H54 (cell line): ENCODE results near the gene PAX8.
A peak's percentile ranks its signal among the peaks of the same experiment; 100 is the strongest.

Source experiments
- DNase-seq: peaks from one replicate; pipeline ENCODE4 v3.0.0; 2011; ENCODE audit warnings: low spot score, mixed read lengths; ENCODE audit not compliant: insufficient read length
- FAIRE-seq: peaks from 3 replicates; lab custom pipeline; 2011; peaks lifted over from hg19 to GRCh38; lab: Jason Lieb, UNC
- POLR2A ChIP-seq: IDR thresholded peaks from 2 replicates; pipeline ENCODE4 v1.6.1; 2011; ENCODE audit warnings: low read depth, mild to moderate bottlenecking, low read length

PAX8 gene

GRCh38 chr2:113220970-113221708 lies 57.6 kb downstream of the PAX8 start:
- FAIRE-seq = no peak
- no peak for TF ChIP-seq POLR2A
- DNase-seq = no peak

- FAIRE-seq = no peak
- DNase-seq = peak; percentile 77
- TF ChIP-seq POLR2A = 0 out of 2 replicates have a peak, but pooled peaks have one; percentile 34
Measured at GRCh38 chr2:113219889-113220641, 58.7 kb downstream of the PAX8 start.

- FAIRE-seq = no peak
- no peak for DNase-seq
- TF ChIP-seq POLR2A = no peak
Measured at GRCh38 chr2:113219525-113219888, 59.2 kb downstream of the PAX8 start.

DNA sequence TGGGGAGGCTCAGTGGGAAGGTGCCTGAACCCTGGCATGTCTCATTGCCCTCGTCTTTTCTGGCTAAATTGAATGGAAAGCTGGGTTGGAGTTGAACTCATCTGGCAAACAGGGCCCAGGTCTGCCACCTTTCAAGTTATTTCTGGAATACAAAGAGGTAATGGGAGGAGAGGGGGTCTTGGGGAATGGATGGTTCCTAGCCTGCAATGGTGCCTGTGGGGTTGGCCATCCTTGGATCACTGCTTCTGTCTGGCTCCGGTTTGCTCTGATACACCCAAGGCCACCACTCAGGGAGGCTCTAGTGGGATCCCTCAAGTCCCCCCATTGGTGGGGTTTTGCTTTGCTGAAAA lies 59.7 kb downstream of the PAX8 start:
- FAIRE-seq (no peak), DNase-seq (no peak)
- TF ChIP-seq POLR2A = no peak

DNA sequence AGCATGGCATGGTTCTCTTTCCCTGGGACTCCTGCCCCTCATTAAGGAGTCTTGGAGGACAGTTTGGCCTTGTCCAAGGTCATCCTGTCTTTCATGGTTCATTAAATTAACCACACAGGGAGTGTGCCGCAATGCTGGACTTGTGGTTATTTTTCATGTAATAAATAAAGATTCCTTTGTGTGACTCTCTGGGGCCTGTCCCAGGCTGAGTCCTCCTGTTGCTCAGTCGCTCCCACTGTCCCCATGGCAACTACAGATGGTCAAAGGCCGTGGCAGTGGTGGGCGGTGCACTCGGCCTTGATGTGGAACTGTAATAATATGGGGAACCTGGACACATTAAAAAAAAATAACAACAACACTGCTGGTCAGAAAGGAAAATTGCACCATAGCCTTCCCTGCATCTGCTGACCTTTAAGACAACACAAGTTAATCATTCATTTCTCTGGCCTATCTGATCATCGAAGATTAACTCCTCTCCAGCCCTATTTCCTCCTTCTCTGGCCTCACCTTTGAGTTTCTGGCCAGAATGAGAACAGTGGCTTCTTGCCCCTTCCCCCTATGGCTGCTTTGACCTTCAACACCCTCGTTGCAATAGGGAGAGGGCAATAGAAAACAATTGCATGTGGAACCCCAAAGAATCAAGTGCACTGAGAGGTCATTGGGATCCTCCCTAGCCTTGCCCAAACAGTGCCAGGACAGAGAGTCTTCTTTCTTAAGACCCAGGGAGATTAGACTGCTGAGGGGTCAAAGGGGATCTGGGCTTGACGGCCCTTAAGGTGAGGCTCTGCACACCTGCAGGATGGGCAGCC lies 60.2 kb downstream of the PAX8 start:
- DNase-seq = no peak
- no peak for TF ChIP-seq POLR2A
- no peak for FAIRE-seq

DNA sequence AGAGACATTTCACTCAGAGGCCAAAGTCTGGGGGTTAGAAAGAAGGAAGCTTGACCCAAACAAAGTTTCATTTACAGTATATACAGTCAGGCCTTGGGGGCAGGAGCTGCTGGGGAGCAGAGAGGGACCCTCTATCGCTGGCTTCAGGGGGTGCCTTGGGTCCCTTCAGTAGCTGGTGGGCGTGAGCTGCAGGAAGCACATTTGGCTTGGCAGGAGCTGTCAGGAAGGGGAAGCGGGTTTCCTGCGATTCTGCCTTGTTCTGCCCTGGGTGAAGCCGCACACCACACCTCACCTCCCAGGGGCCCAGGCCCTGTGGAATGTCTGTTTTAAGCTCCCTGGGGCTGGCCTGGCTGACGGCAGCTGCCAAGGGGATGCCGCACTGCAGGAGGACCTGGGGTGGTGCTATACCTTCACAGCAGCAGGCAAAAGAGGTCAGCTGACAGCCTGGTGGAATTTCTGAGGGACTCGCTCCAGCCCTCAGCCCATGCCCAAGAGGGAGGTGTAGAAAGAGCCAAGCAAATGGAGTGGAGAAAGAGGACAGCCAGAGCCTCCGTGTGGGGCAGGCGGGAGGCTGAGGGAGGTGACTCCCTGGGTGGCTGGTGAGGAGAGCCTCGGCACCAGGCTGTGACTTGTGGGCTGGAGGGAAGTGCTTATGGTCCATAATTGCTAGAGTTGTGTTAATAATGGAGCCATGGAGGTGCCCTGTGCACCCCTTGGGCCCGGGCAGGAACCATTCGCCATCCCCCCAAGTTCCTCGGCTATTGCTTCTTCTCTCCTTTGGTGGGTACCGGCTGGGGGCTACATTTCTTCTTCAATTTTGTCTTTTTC lies 61.1 kb downstream of the PAX8 start:
- DNase-seq (no peak), FAIRE-seq (no peak)
- no peak for TF ChIP-seq POLR2A

- TF ChIP-seq POLR2A = no peak
- FAIRE-seq = no peak
- no peak for DNase-seq
Measured at GRCh38 chr2:113216891-113217454, 61.7 kb downstream of the PAX8 start.

- FAIRE-seq = no peak
- TF ChIP-seq POLR2A = no peak
Measured at GRCh38 chr2:113216321-113216720, 62.4 kb downstream of the PAX8 start.

DNA sequence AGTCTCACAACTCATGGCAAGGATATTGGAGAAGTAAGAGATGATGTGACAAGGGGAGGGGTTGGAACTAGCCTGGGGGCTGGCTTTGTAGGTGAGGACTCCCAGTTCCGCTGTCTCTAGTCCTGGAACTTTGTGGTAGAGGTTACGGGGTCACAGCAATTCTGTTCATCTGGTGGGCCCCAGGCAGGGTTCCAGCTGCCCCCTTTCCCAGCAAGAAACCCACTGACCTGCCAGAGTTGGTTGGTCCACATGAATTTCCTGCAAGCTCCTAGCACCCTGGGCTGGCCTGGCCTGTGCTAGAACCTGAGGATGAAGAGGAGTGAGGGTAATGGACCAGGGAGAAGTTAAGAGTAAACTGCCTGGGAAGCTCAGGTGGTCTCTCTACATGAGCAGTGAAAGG lies 63.7 kb downstream of the PAX8 start:
- FAIRE-seq = no peak
- DNase-seq = no peak
- no peak for TF ChIP-seq POLR2A

More at GRCh38 chr2:113216321-113216720, 62.4 kb downstream of the PAX8 start:
- DNase-seq = no peak

GRCh38 chr2:113214141-113214540 lies 64.6 kb downstream of the PAX8 start:
- no peak for TF ChIP-seq POLR2A
- FAIRE-seq (no peak), DNase-seq (no peak)

DNA sequence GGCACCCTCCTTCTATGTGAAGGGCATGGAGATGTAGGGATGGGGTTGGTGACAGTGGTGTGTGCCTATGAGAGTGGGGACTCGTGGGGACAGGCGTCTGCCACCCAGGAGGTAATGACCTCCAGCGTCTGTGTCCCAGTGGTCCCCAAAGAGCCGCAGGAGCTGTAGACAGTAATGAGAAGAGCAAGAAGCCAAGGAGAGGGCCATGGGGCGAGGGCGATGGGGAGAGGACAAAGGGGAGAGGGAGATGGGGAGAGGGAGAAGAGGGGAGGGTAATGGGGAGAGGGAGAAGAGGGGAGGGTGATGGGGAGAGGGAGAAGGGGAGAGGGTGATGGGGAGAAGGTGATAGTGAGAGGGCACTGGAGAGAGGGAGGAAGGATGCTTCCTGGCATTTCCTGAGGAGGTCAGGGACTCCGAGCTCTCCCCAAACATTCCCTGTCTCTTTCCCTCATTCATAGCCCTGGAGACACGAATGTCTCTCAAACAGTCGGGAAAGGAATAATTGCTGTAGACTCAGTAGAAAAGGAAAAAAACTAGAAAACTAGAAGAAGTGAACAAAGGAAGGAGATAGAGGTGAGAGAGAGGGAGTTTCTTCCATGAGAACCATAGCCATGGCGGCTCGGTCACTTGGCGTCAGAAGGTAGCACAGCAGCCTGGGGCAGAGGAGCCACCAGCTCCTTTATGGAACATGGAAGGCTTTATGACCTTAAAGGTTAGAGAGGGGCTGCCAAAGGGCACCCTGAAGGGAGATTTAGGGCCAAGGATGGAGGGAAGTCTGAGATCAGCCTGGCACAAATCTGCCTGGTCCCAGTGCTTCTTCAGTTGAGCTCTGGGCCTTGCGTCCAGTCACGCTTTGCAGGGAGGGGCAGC lies 65.4 kb downstream of the PAX8 start:
- DNase-seq (no peak), FAIRE-seq (no peak)
- no peak for TF ChIP-seq POLR2A

DNA sequence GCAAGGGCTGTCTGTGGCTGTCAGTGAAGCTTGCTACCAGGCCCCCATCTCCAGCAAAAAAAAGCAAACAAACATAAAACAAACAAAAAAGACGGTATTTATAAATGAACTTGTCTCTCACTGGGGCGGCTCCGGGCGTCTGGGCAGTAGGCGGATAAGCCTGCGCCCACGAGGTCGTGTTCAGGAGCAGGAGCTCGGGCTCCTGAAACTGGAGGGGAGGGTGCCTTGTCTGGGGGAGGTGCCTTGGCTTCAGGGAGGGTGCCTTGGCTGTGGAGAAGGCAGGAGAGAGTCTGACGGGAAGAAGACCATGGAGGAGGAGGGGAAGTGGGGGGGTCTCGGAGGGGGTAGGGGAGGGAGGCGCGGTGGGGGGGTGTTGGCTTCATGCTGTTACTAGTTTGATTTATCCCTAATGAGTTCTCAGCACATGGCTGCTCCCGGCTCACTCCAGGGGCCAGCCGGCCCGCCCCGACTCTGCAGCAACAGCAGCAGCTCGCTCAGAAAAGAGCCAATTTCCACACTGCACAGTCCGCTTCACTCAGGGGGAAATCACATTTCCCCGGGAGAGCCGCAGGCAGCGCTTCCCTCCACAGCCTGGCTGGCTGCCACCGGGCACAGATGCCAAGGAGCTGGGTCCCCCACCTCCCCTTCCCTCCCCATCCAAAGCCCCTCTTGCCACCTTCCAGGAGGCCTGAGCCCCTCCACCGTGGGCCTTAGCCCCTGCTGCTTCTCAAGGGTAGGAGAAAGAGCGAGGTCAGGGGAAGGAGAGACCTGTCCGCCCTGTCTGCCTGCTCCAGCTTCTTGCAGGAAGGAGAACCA lies 66.3 kb downstream of the PAX8 start:
- FAIRE-seq = no peak
- no peak for DNase-seq
- TF ChIP-seq POLR2A = no peak
